Sigmoid colon (tissue), 7 donors: Measurements from ENCODE around the gene FCRL6. TPM values are rescaled to one million over a fixed set of nuclear protein-coding genes. Genes with fewer than 3 reads are reported as not detected.

ENCODE experiments used
- DNase-seq: peaks from one replicate; pipeline ENCODE4 v3.0.0-alpha.2; 2019
- H3K27ac ChIP-seq, 4 donors: fragments of 200-600 bp; sonication (generic); one replicate each; pipeline ENCODE4 v1.5.1; 2016 to 2019; ENCODE audit warnings: mild to moderate bottlenecking in 1 of 4
- H3K27me3 ChIP-seq, 3 donors: fragments of 200-600 bp; sonication (generic); one replicate each; pipeline ENCODE4 v1.5.1; 2019; ENCODE audit warnings: mild to moderate bottlenecking in 1 of 3
- H3K36me3 ChIP-seq, 4 donors: fragments of 200-600 bp; sonication (generic); one replicate each; pipeline ENCODE4 v1.5.1; 2016 to 2019
- H3K4me1 ChIP-seq, 4 donors: fragments of 200-600 bp; sonication (generic); one replicate each; pipeline ENCODE4 v1.5.1; 2017 to 2019
- H3K4me3 ChIP-seq, 4 donors: fragments of 200-600 bp; sonication (generic); one replicate each; pipeline ENCODE4 v1.5.1; 2017 to 2019; ENCODE audit warnings: mild to moderate bottlenecking in 2 of 4, moderate library complexity in 1 of 4
- H3K9me3 ChIP-seq, 4 donors: fragments of 200-600 bp in 3 of 4; sonication (generic) in 3 of 4; one replicate each; pipeline versions ENCODE4 v1.5.1 to v1.6.1; 2013 to 2019
- CTCF ChIP-seq, 4 experiments: fragments of 450-650 bp in 3 of 4; fragments of 200-600 bp in 1 of 4; IDR thresholded peaks; one replicate each; pipeline ENCODE4 v1.5.1; 2016 to 2019; ENCODE audit warnings: antibody characterized with exemption in 4 of 4, mild to moderate bottlenecking in 3 of 4, moderate library complexity in 2 of 4
- EP300 ChIP-seq, 4 donors: sonication (generic); formaldehyde crosslinking; IDR thresholded peaks; one replicate each; pipeline ENCODE4 v1.6.1; 2017; ENCODE audit warnings: antibody characterized with exemption in 4 of 4
- POLR2A ChIP-seq, 2 donors: fragments of 450-650 bp; IDR thresholded peaks; one replicate each; pipeline ENCODE4 v1.6.1; 2016; ENCODE audit warnings: antibody characterized with exemption in 2 of 2, mild to moderate bottlenecking in 2 of 2, moderate library complexity in 2 of 2
- POLR2AphosphoS5 ChIP-seq, 4 donors: sonication (generic); formaldehyde crosslinking; IDR thresholded peaks; one replicate each; pipeline ENCODE4 v1.6.1; 2017; ENCODE audit warnings: antibody characterized with exemption in 4 of 4
- WGBS, 2 donors: extraction: QIAGEN DNeasy Blood & Tissue Kit; methylation state at CpG; one replicate each; pipeline ENCODE4 v1.1.7; 2013; 5-methylcytosine and 5-hydroxymethylcytosine counted together
- intact Hi-C: fragments of 100-400 bp; cut with DNase I; formaldehyde crosslinking; loops from one replicate; pipeline ENCODE4 v1.15.1; 2023
- polyA plus RNA-seq, 3 donors: library from polyadenylated mRNA; stranded (reverse); fragments of 200-250 nt; gene quantifications; one replicate each; pipeline ENCODE4 v1.2.3, GENCODE V29; 2013
- total RNA-seq, 4 donors: library from RNA; depleted of rRNA; stranded (reverse); fragments of >200 nt; gene quantifications; one replicate each; pipeline ENCODE4 v1.1.0, GENCODE V29; 2016
- donor health status: healthy with polysubstance abuse.
- donor health status: Bipolar disorder and iron deficiency.
- donor health status: healthy.

FCRL6 gene
- total and polyA plus RNA-seq, 7 donors: 0.38 TPM; not detected in 6

DNA sequence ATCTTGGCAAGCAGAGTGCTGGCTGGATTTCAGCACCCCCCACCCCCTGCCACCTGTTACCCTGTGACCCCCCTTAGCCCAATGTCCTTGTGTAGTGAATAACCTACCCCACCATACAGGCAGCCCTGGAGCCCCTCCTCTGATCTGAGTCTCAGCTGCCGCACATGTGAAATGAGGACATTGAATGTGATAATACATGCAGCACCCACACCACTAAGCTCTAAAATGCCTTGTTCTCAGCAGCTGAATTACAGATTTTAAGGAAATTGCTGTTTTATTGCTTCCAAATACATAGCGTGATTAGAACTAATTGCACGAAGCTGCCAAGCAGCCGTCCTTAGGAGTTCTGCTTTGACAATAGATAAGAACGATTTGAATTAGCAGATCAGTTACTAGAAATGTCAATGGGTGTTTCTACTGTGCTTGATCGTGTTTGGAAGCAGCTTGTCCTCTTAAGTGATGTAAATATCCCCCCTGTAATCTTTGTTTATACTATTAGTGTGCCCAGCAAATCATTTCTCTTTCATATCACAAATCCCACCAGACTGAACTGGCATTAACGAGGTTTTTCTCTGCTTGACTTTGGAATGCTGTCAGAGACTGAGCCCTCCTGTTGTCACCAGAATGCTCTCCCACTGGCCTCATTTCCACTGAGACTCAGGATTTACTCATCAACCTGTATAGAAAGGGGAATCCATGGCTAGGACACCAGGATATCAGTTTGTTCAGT is 29.4 kb downstream of the FCRL6 start:
- TF ChIP-seq CTCF (IDR thresholded peaks at IDR 0.05) (no peak), POLR2AphosphoS5 (IDR thresholded peaks at IDR 0.05) (no peak), EP300 (IDR thresholded peaks at IDR 0.05) (no peak), POLR2A (IDR thresholded peaks at IDR 0.05) (no peak)

GRCh38 chr1:159832309-159832708 is 30.1 kb downstream of the FCRL6 start:
- TF ChIP-seq POLR2AphosphoS5 (IDR thresholded peaks at IDR 0.05) (no peak), CTCF (IDR thresholded peaks at IDR 0.05) (no peak), EP300 (IDR thresholded peaks at IDR 0.05) (no peak), POLR2A (IDR thresholded peaks at IDR 0.05) (no peak)
- Histone ChIP-seq H3K4me3 (no peak overlapping the region), H3K27me3 (no peaks in the 10 kb centered on the region), H3K9me3 (no peaks in the 10 kb centered on the region), H3K4me1 (peaks cover 0 to 13% (median 3%) of the 10 kb centered on the region in 4 donors), H3K27ac (no peak overlapping the region), H3K36me3 (peaks cover 0 to 12% (median 0%) of the 10 kb centered on the region in 4 donors)
- WGBS, 2 donors: 93 to 97% methylated on average over 2 of the region's 2 CpGs
- intact Hi-C loops: no loop called here
- DNase-seq: no peak

More for the DNA sequence above, 29.4 kb downstream of the FCRL6 start:
- Histone ChIP-seq H3K27ac (no peak overlapping the region), H3K27me3 (no peaks in the 10 kb centered on the region), H3K4me1 (peaks cover 0 to 13% (median 3%) of the 10 kb centered on the region in 4 donors), H3K9me3 (no peaks in the 10 kb centered on the region), H3K36me3 (peaks cover 0 to 8% (median 0%) of the 10 kb centered on the region in 4 donors), H3K4me3 (no peak overlapping the region)
- 53 to 70% methylated on average over 7 of the region's 7 CpGs for WGBS, 2 donors
- DNase-seq: no peak
- intact Hi-C loops: no loop called here

DNA sequence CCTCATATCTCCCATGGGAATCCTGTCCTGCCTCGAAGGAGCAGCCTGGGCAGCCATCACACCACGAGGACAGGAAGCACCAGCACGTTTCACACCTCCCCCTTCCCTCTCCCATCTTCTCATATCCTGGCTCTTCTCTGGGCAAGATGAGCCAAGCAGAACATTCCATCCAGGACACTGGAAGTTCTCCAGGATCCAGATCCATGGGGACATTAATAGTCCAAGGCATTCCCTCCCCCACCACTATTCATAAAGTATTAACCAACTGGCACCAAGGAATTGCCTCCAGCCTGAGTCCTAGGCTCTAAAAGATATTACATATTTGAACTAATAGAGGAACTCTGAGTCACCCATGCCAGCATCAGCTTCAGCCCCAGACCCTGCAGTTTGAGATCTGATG is 33.2 kb downstream of the FCRL6 start:
- no peak overlapping the region for H3K27ac ChIP-seq
- intact Hi-C loops: no loop called here
- H3K27me3 ChIP-seq: no peaks in the 10 kb centered on the region
- 68 to 84% methylated on average over 3 of the region's 3 CpGs for WGBS, 2 donors
- H3K36me3 ChIP-seq: peaks cover 0 to 22% (median 0%) of the 10 kb centered on the region in 4 donors
- no peaks in the 10 kb centered on the region for H3K9me3 ChIP-seq
- no peak for DNase-seq
- no peak for TF ChIP-seq POLR2AphosphoS5 (IDR thresholded peaks at IDR 0.05)
- no peak for TF ChIP-seq EP300 (IDR thresholded peaks at IDR 0.05)
- no peak for TF ChIP-seq CTCF (IDR thresholded peaks at IDR 0.05)
- no peak for TF ChIP-seq POLR2A (IDR thresholded peaks at IDR 0.05)
- H3K4me3 ChIP-seq: no peak overlapping the region
- H3K4me1 ChIP-seq: peaks cover 0 to 6% (median 0%) of the 10 kb centered on the region in 4 donors

GRCh38 chr1:159835862-159836525 is 33.8 kb downstream of the FCRL6 start:
- H3K4me3 ChIP-seq: no peak overlapping the region
- H3K36me3 ChIP-seq: peaks cover 0 to 22% (median 0%) of the 10 kb centered on the region in 4 donors
- TF ChIP-seq EP300 (IDR thresholded peaks at IDR 0.05) (no peak), POLR2AphosphoS5 (IDR thresholded peaks at IDR 0.05) (no peak), CTCF (IDR thresholded peaks at IDR 0.05) (no peak), POLR2A (IDR thresholded peaks at IDR 0.05) (no peak)
- DNase-seq: no peak
- intact Hi-C loops: no loop called here
- 87 to 91% methylated on average over 8 of the region's 8 CpGs for WGBS, 2 donors
- H3K9me3 ChIP-seq: no peaks in the 10 kb centered on the region
- H3K27ac ChIP-seq: no peak overlapping the region
- no peaks in the 10 kb centered on the region for H3K27me3 ChIP-seq
- H3K4me1 ChIP-seq: peaks cover 0 to 5% (median 0%) of the 10 kb centered on the region in 4 donors
